NCI-H460 (cell line): ENCODE measurements around the gene NOL3. TPM values are rescaled to one million over a fixed set of nuclear protein-coding genes. Genes with fewer than 3 reads are reported as not detected.

ENCODE experiments used
- DNase-seq: peaks from one replicate; pipeline ENCODE4 v3.0.0-alpha.2; 2016; ENCODE audit warnings: low read depth; ENCODE audit errors: extremely low read depth
- total RNA-seq: library from RNA; depleted of rRNA; stranded (reverse); fragments of >200 nt; shearing (Covaris generic); gene quantifications from 2 replicates; pipeline ENCODE4 v1.2.3, GENCODE V29; 2014

The NOL3 gene
- total RNA-seq, 1 experiment from 2014 or later = 68.2 TPM

DNA sequence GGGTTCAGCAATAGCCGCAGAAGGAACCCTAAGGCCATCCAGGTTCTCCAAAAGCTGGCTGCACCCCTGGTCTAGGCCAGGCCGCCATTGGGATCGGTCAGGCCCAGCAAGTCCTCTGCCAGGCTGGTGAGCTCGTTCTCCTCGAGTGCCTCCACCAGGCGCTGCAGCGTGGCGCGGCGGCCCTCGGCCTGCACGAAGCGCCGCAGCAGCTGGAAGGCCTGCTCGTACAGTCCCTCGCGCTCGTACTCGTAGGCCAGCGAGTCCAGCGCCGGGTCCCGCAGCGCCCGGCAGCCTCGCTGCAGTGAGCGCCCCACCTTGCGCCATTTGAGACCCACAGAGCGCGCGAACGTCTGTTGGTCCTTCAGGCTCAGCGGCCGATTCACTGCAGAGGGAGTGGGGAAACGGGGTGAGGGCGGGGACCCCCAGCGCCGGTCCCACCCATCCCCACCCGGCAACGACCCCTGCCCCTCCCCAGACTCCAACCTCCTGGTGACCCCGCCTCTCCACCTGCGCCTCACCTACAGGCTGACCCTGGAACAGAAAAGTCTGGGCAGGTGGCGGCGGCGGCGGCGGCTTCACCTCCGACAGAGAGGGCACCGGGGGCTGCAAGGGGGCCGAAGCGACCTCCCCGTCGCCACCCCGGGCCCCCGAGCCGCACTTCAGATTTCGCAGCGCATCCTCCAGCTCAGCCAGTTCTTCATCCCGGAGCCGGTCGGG, 15.6 kb upstream of the NOL3 start:
- DNase-seq = no peak

GRCh38 chr16:67155295-67156142, 14.8 kb upstream of the NOL3 start:
- DNase-seq = no peak

DNA sequence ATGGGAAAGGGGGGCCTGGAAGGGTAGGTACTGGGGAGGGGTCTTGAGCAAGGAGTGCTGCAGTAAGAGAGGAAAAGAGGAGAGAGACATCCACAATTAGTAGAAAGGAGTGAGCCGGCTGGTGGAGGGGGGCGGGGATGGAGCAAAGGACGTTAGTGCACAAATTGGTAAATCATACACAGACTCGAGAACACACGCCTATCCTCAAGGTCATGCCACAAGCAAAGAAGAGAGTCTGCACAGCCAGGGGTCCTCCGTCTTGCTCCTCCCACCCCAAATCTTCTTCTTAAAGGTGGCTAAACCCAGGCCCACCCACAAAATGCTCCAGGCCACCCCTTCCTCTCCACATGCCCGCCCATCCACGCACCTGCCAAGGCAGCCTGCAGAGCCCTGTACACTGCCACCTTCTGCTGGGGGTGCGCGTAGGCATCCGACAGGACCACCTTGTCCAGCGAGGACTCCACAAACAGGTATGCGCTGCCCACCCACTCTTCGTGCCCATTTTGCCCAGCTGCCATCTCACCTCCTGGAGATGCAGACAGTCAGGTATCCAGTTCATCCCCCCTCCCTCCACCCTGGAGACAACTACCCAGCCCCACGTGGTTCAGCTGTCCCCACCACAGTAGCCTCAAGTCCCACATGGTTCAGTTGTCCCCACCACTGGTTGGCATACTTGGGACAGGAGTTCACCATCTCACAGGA, 14.0 kb upstream of the NOL3 start:
- DNase-seq = no peak

DNA sequence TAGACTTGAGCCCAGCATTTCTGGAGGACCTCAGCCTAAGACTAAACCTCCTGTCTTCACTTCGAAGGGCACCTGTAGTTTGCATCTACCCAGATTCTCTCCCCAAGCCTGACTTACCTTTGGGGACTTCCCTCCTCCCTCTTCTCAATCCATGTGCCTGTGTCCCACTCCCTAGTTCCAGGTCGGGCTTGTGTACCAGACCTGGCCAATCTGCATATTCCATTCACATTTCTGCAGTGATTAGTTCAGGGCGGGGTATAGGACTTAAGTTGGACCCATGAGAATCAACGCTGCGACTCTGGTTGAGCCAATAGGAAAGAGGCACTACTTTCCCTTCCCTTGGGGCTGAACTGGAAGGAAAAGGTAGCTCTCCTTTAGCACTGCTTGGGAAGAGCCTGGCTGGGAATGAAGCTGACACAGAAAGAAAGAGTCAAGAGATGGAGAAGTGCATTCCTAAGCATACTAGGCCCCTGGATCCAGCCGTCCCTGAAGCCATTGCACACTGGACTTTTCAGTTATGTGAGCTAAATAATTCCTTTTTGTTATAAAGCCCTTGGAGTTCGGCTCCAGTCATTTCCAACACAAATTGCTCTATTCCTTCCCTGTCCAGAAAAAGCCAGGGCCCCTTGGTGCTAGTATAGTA, 13.1 kb upstream of the NOL3 start:
- DNase-seq = no peak

- no peak for DNase-seq
These were observed 12.3 kb upstream of the NOL3 start for GRCh38 chr16:67157892-67158635.

DNA sequence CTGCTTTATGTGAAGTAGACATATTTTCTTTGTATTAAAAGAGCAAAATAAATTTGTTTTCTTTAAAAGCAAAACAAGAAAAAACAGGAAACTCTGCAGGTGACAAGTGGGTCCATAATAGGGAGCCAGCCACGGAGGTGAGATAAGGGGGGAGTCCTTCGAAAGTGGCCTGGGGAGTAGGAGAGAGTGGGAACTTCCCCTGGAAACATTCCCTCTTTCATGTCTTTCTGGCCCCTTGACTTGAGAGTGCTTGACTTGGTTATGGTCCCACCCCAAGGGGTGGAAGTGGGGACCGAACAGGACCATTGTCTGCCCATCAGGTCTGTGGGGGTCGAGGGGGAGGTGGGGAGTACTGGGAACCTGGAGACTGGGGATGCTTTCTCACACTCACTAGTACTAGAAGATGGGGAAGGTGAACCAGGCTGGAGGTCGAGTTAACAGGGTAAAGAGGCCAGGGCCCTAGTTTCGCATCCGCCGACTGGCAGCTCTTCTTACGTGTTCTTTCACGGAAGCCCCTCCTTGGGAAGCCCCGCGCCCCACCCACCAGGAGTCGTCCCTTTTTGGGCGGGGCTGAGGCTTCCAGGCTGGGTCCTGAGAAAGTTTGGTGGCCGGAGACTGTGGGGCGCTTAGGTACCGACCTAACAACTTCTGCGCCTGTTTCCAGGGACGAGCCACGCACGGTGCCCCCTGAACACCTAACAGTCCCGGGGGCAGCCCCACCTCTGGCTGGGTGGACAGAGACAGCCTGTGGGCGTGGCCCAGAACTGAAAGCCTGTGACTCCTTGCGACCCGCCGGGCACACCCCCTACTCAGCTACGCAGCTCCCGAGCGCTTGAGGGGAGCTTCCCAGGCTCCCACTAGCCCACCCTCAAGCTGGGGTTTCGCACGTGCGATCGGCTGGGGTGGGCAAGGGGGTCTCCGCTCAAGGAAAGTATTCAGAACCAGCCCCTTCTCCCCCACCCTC, 11.4 kb upstream of the NOL3 start:
- DNase-seq = no peak

DNA sequence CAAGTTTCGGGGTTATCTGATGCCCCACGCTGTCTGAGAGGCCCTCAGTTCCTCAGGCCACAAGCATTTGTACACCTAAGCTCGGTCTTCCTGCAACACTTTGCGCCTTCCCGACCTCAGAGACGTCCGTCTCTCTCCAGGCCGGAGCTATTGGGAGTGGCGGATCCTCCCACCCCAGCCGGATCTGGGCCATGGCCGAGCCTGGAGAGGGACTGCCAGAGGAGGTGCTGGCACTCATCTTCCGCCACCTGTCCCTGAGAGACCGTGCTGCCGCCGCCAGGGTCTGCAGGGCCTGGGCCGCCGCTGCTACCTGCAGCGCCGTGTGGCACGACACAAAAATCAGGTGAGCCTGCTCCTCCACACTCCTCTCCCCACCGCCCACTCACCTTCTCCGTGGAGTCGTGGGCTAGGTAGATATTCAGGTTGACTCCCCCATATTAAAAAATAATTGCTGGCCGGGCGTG, 8.7 kb upstream of the NOL3 start:
- DNase-seq = no peak

- DNase-seq = no peak
These were observed 7.7 kb upstream of the NOL3 start for GRCh38 chr16:67162506-67163163.

DNA sequence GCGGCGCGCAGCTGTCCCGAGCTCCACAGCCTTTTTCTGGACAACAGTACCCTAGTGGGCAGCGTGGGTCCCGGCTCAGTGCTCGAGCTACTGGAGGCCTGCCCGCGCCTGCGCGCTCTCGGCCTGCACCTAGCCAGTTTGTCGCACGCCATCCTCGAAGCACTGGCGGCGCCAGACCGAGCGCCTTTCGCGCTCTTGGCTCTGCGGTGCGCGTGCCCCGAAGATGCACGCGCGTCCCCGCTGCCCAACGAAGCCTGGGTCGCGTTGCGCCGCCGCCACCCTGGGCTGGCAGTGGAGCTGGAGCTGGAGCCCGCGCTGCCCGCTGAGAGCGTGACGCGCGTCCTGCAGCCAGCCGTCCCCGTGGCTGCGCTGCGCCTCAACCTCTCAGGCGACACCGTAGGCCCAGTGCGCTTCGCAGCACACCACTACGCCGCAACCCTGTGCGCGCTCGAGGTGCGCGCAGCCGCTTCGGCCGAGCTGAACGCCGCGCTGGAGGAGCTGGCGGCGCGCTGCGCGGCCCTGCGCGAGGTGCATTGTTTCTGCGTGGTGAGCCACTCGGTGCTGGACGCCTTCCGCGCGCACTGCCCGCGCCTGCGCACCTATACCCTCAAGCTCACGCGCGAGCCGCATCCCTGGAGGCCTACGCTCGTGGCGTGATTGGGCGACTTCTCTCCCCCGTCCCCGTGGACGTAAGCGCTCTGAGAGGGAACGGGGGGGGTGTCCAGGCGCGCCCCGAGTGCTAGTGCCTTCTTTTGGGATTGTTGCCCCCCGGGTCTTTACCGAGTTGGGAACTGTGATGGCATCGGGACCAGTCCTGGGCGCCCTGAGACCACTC, 7.0 kb upstream of the NOL3 start:
- no peak for DNase-seq

DNA sequence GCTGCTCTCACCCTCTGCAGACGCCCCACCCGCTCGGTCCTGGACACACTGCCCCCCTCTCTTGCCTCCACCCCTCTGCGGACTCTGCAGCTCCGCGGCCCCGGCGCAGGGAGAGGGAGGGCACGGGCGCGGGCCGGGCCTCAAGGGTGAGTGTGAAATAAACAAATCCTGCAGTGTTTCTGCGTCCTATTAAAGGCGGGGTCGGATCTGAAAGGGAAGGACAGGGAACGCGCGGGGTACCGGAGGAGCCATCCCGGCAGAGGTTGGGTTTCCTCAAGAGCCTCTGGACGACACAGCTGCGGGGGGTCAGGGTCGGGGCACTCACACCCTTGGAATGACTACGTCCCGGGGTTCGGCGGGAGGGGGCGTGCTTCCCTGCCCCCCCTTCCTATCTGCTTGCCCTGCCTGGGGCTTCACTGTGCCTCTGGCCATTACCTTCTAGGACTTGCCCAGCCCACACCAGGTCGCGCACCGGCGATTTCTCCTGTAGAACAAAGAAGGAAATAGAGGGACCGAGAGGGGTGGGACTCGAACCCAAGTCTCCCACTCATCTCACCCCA, 6.3 kb upstream of the NOL3 start:
- peak; percentile 80 for DNase-seq

GRCh38 chr16:67164599-67165061, 5.7 kb upstream of the NOL3 start, which contains the start of gene HSF4:
HSF4 (plus strand) TSS chr16:67164745; CDS start chr16:67164812, 67 bp downstream.
- DNase-seq = peak; percentile 74

DNA sequence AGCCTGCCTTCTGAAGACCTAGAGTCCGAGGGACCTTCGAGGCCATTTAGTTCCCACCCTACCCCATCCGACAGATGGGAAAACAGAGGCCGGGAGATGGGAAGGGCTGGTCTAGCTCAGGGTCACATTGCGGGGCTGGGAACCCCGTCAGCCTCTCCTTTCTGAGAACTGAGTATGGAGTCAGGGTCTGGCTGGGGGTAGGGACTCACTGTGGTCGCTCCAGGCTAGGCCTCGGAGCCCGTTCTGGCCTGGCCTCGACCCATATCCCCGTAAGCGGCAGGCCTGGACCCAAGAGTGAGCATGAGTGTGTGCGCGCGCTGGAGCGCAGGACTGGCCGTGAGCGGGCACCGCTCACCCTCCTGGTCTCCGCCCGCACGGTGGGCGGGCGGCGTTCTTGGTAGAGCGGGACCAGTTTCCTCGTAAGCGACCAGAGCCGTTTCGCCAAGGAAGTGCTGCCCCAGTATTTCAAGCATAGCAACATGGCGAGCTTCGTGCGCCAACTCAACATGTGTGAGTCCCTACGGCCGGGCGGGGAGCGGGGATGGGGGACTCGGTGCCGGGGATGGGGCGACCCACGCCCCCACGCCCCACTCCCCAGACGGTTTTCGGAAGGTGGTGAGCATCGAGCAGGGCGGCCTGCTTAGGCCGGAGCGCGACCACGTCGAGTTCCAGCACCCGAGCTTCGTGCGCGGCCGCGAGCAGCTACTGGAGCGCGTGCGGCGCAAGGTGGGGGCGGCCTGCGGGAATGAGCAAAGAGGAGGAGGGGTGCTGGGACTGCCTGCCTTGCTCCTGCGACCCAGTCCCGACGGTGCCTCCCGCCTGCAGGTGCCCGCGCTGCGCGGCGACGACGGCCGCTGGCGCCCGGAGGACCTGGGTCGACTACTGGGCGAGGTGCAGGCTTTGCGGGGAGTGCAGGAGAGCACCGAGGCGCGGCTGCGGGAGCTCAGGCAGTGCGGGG, 4.9 kb upstream of the NOL3 start:
- DNase-seq = no peak

DNA sequence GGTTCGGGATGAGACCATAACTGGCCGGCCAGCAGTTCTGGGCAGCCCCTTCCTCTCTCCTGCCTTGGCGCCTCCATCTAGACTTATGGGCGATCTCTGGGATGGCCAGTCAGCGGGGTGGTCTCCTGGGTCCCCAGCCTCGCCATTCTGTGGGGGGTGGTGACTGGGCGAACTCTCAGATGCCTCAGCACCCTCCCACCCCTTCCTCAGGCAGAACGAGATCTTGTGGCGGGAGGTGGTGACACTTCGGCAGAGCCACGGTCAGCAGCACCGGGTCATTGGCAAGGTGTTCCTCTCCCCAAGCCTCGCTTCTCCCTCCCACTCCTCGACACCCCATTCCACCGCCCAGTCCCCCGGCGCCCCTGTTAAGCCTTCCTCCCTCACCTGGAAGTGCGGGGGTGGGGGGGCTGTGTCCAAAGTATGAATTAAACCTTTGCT, 4.2 kb upstream of the NOL3 start:
- DNase-seq = no peak

DNA sequence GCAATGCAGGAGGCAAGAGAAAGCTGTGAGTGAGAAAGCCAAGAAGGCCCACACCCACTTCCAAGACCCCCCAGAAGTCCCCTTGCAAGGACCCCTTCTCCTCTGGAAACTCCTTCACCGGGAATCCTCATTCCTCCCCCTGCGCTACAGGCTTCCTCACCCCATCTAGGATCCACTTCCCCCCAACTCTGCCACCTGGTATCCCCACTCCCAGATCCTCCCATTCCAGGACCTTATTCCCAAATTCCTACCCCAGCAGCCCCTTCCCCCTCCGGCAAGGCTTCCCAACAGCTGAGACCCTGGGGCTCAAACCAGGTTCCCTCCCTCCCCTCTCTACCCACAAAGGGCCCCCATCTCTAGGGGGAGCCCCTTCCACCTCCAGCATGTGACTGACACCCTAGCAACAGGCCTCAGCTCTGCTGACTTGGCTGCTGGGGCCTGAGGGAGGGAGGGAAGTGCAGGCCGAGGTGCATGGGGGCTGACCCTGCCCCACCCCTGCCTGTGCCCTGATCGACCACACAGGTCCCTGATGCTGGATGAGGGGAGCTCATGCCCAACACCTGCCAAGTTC, 3.7 kb upstream of the NOL3 start:
- no peak for DNase-seq

- DNase-seq = no peak
These were observed 2.8 kb upstream of the NOL3 start for GRCh38 chr16:67167588-67167987.
